Measurements from ENCODE around the gene UNK. TPM values are rescaled to one million over a fixed set of nuclear protein-coding genes. Genes with fewer than 3 reads are reported as not detected.

UNK gene
- total and polyA plus RNA-seq, 9 of the 15 experiments (the other 6 are each of a cell fraction or from before 2014, with no cell fraction given), result 12.8 to 38.6 (median 24.8) TPM

GRCh38 chr17:75844530-75845057 is 60.0 kb downstream of the UNK start (continued):
- 0 out of 2 replicates have a peak, but pooled peaks have one; percentile 29 for TF ChIP-seq AFF4 (CRISPR knock-in tag; IDR thresholded peaks at IDR 0.05)
- 0 out of 2 replicates have a peak, but pooled peaks have one; percentile 35 for TF ChIP-seq RERE (CRISPR knock-in tag; IDR thresholded peaks at IDR 0.05; ENCODE audit: borderline replicate concordance)
